Upper lobe of left lung (tissue), 4 donors: ENCODE measurements around the gene LRRC8D.

ENCODE experiments used
- POLR2A ChIP-seq, 4 donors: fragments of 450-650 bp; IDR thresholded peaks; one replicate each; pipeline ENCODE4 v1.5.1; 2016 to 2017; ENCODE audit warnings: antibody characterized with exemption in 4 of 4, mild to moderate bottlenecking in 2 of 4
- POLR2AphosphoS5 ChIP-seq, 2 donors: sonication (generic); formaldehyde crosslinking; IDR thresholded peaks; one replicate each; pipeline ENCODE4 v1.5.1; 2017; ENCODE audit warnings: antibody characterized with exemption in 2 of 2
- TF ChIP-seq, protein P1 (sequence below), 6 experiments: fragments of 450-650 bp in 4 of 6; fragments of 200-600 bp in 2 of 6; sonication (generic) in 2 of 6; IDR thresholded peaks; one replicate each; pipeline ENCODE4 v1.5.1; 2016 to 2019; ENCODE audit warnings: antibody characterized with exemption in 6 of 6

- TF ChIP-seq, protein P1, sequence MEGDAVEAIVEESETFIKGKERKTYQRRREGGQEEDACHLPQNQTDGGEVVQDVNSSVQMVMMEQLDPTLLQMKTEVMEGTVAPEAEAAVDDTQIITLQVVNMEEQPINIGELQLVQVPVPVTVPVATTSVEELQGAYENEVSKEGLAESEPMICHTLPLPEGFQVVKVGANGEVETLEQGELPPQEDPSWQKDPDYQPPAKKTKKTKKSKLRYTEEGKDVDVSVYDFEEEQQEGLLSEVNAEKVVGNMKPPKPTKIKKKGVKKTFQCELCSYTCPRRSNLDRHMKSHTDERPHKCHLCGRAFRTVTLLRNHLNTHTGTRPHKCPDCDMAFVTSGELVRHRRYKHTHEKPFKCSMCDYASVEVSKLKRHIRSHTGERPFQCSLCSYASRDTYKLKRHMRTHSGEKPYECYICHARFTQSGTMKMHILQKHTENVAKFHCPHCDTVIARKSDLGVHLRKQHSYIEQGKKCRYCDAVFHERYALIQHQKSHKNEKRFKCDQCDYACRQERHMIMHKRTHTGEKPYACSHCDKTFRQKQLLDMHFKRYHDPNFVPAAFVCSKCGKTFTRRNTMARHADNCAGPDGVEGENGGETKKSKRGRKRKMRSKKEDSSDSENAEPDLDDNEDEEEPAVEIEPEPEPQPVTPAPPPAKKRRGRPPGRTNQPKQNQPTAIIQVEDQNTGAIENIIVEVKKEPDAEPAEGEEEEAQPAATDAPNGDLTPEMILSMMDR (IDR thresholded peaks at IDR 0.05), result no peak
- no peak for TF ChIP-seq POLR2A (IDR thresholded peaks at IDR 0.05)
- TF ChIP-seq POLR2AphosphoS5 (IDR thresholded peaks at IDR 0.05), result no peak
Observed at GRCh38 chr1:89800718-89801117, 20.1 kb upstream of the LRRC8D start.
